Mucosa of stomach (tissue), 1 donor: Measurements from ENCODE around the gene CCDC142.
"Not testable (repeated sequence)": the region's sequence is repeated elsewhere in the genome, so short reads cannot be mapped to it uniquely, and the experiment has no call there.

Source experiments
- H3K27me3 ChIP-seq: one replicate; pipeline ENCODE4 v1.7.0; 2013; ENCODE audit warnings: mild to moderate bottlenecking, low read length; ENCODE audit not compliant: control insufficient read depth, insufficient read depth
- H3K36me3 ChIP-seq: one replicate; pipeline ENCODE4 v1.7.0; 2013; ENCODE audit warnings: low read length; ENCODE audit not compliant: control insufficient read depth, insufficient read depth
- H3K4me1 ChIP-seq: one replicate; pipeline ENCODE4 v1.7.0; 2013; ENCODE audit warnings: mild to moderate bottlenecking, low read length; ENCODE audit not compliant: control insufficient read depth, insufficient read depth
- H3K4me3 ChIP-seq: one replicate; pipeline ENCODE4 v1.7.0; 2013; ENCODE audit warnings: low read length
- H3K9ac ChIP-seq: one replicate; pipeline ENCODE4 v1.7.0; 2013; ENCODE audit warnings: mild to moderate bottlenecking, low read length, moderate library complexity
- H3K9me3 ChIP-seq: one replicate; pipeline ENCODE4 v1.7.0; 2013; ENCODE audit warnings: mild to moderate bottlenecking, low read length, moderate library complexity; ENCODE audit not compliant: control insufficient read depth
- donor health status: Pancreatic carcinoma.

The CCDC142 gene

DNA sequence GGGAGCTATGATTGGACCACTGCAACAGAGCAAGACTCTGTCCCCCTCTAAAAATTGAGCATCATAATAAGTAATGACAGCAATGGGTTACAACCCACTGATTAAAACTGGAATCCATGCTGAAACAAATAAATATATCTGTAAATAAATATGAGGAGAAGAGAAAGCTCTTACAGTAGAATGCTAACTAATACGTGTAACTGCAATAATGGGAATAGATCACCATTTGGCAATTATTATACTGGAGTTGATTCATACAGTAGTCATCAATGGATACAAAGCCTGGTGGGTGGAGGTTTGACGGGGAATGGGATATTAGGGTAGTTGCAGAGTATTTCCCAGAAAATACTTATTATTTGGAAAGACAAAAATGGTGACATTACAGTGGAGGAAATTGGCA, 34.0 kb downstream of the CCDC142 start:
- no peaks in the 10 kb centered on the region for H3K9me3 ChIP-seq
- H3K27me3 ChIP-seq, result no peaks in the 10 kb centered on the region
- no peak overlapping the region for H3K4me3 ChIP-seq
- no peaks in the 10 kb centered on the region for H3K36me3 ChIP-seq
- H3K4me1 ChIP-seq, result no peaks in the 10 kb centered on the region
- H3K9ac ChIP-seq, result no peak overlapping the region

DNA sequence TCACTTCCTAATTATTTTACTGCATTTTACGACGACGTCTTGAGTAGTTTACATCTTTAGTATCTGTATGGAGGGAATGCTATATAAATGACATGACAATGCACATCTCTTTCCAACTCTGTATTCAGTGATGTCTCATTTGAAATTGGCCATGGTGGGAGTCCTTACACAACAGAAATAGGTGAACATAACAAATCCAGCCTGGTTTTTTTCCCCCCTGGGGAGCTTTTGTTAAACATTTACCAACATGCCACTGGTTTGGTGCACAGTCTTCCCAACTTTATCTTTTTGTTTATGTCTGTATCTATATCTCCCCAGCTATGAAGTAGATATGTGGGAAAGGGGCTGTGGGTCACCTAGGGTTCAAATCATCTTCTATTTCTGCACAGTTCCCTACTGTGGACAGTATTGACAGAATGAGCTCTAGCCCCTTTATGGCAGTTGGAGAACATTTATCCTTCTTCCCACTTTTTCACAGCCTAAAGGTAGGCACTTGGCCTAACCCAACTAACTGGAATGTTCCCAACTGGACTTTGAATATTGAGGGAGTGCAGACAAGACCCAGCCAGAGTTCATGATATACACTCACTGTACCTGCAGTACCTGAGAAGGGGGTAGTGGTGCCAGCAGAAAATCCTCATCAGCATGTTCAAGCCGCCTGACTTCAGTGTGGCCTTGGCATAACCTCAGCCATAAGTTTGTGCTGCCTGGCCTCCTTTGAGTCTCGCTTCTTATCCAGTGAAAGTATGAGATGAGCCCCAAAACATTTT, 35.4 kb downstream of the CCDC142 start:
- Histone ChIP-seq H3K27me3 (no peaks in the 10 kb centered on the region), H3K4me1 (peaks cover 3% of the 10 kb centered on the region)

GRCh38 chr2:74444498-74445318, 38.1 kb downstream of the CCDC142 start:
- H3K4me1 ChIP-seq, result peaks cover 26% of the 10 kb centered on the region
- peaks cover 9% of the 10 kb centered on the region for H3K27me3 ChIP-seq
- H3K4me3 ChIP-seq, result no peak overlapping the region
- no peaks in the 10 kb centered on the region for H3K36me3 ChIP-seq
- H3K9me3 ChIP-seq, result no peaks in the 10 kb centered on the region
- H3K9ac ChIP-seq, result no peak overlapping the region

More for the DNA sequence above, 35.4 kb downstream of the CCDC142 start:
- no peaks in the 10 kb centered on the region for H3K9me3 ChIP-seq
- H3K4me3 ChIP-seq, result no peak overlapping the region
- H3K9ac ChIP-seq, result no peak overlapping the region
- H3K36me3 ChIP-seq, result no peaks in the 10 kb centered on the region

DNA sequence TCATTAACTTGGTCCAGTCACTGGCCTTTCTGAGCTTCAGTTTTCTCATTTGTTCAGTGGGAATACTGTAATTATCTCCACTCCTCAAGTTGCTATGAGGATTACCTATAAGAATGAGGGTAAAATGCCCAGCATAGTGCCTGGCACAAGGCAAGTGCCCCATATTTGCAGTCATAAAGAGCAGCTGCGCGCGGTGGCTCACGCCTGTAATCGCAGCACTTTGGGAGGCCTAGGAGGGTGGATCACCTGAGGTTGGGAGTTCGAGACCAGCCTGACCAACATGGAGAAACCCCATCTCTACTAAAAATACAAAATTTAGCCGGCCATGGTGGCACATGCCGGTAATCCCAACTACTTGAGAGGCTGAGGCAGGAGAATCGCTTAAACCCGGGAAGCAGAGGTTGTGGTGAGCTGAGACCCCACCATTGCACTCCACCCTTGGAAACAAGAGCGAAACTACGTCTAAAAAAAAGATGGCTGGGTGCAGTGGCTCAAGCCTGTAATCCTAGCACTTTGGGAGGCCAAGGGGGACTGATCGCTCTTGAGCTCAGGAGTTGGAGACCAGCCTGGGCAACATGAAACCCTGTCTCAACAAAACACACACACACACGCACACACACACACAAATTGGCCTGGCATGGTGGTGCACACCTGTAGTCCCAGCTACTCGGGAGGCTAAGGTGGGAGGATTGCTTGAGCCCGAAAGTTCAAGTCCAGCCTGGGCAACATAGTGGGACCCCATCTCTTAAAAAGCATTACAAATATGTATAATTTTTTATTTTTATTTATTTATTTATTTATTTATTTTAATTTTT, 40.1 kb downstream of the CCDC142 start:
- not testable (repeated sequence) for H3K27me3 ChIP-seq, H3K36me3 ChIP-seq, H3K9me3 ChIP-seq
- H3K4me3 ChIP-seq, result peak overlapping the region; percentile 63
- peaks cover 33% of the 10 kb centered on the region for H3K4me1 ChIP-seq
- H3K9ac ChIP-seq, result peak overlapping the region; percentile 77

- Histone ChIP-seq H3K4me1 (peaks cover 33% of the 10 kb centered on the region), H3K9me3 (no peaks in the 10 kb centered on the region), H3K36me3 (no peaks in the 10 kb centered on the region), H3K9ac (peak within 1 kb of the TSS; percentile 77), H3K4me3 (peak within 1 kb of the TSS; percentile 63), H3K27me3 (peaks cover 9% of the 10 kb centered on the region)
Measured at GRCh38 chr2:74441690-74442482, 40.9 kb downstream of the CCDC142 start, which contains the start of gene RTKN. Gene RTKN (minus strand): TSS chr2:74441937. CDS start chr2:74441816, 121 bp downstream.

DNA sequence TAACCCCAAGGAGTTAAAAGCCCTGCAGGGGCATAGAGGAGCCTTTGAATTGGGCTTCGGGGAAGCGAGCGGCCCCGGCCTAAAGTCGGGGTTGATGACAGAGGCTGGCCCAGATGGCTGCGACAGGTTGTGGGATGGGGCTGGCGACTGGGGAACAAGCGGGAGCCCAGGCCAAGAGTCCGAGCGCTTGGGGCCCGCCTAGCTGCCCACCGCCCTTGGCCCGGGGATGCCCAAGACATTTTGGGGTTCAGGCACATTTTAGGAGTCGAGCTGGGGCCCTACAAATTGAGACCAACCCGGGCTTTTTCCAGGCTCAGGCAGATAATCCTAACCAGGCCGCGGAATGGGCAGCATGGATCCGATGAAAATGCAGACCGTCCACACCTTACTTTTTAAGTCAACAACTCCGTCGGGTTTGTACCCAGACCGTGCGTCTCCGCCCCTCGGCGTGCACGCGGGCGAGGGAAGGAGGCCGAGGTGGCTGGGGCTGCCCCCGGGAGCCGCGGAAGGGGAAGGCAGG, 41.6 kb downstream of the CCDC142 start:
- peak overlapping the region; percentile 63 for H3K4me3 ChIP-seq
- peaks cover 33% of the 10 kb centered on the region for H3K4me1 ChIP-seq
- H3K9me3 ChIP-seq, result no peaks in the 10 kb centered on the region
- peak overlapping the region; percentile 77 for H3K9ac ChIP-seq
- H3K36me3 ChIP-seq, result no peaks in the 10 kb centered on the region
- peaks cover 9% of the 10 kb centered on the region for H3K27me3 ChIP-seq

GRCh38 chr2:74440378-74441169, 42.2 kb downstream of the CCDC142 start:
- H3K4me1 ChIP-seq, result peaks cover 33% of the 10 kb centered on the region
- H3K4me3 ChIP-seq, result peak overlapping the region; percentile 63
- H3K36me3 ChIP-seq, result no peaks in the 10 kb centered on the region
- H3K9me3 ChIP-seq, result no peaks in the 10 kb centered on the region
- peaks cover 9% of the 10 kb centered on the region for H3K27me3 ChIP-seq
- H3K9ac ChIP-seq, result peak overlapping the region; percentile 77

- Histone ChIP-seq H3K9ac (peak overlapping the region; percentile 77), H3K27me3 (peaks cover 9% of the 10 kb centered on the region), H3K4me1 (peaks cover 33% of the 10 kb centered on the region), H3K36me3 (no peaks in the 10 kb centered on the region), H3K4me3 (peak overlapping the region; percentile 21), H3K9me3 (no peaks in the 10 kb centered on the region)
Measured at GRCh38 chr2:74439803-74440377, 42.9 kb downstream of the CCDC142 start.

DNA sequence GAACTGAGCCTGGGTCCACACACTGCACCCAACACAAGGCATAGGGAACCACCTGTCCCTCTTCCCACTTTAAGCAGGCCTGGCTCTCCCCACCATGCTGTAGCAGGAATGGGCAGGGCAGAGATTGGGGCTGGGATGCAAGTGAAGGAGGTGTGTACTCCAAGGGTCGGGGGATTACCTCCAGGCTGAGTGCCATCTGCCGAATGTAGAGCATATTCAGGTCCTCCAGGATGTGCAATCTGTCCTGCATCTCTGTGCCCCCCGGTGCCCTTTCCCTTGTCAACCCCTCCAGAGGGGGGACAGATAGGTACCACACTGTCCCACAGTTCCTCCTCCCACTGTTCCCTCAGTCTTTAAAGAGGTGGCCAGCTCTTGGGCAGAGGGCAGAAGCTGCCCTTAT, 43.4 kb downstream of the CCDC142 start:
- peaks cover 9% of the 10 kb centered on the region for H3K27me3 ChIP-seq
- H3K9me3 ChIP-seq, result no peaks in the 10 kb centered on the region
- no peak overlapping the region for H3K4me3 ChIP-seq
- H3K9ac ChIP-seq, result peak overlapping the region; percentile 77
- H3K4me1 ChIP-seq, result peaks cover 33% of the 10 kb centered on the region
- no peaks in the 10 kb centered on the region for H3K36me3 ChIP-seq

- Histone ChIP-seq H3K27me3 (peaks cover 9% of the 10 kb centered on the region), H3K4me1 (peaks cover 33% of the 10 kb centered on the region), H3K36me3 (no peaks in the 10 kb centered on the region), H3K9me3 (no peaks in the 10 kb centered on the region), H3K4me3 (no peak overlapping the region), H3K9ac (no peak overlapping the region)
Measured at GRCh38 chr2:74438248-74438647, 44.5 kb downstream of the CCDC142 start.
